ENCODE measurements around the gene PTPRN2. TPM values are rescaled to one million over a fixed set of nuclear protein-coding genes. Genes with fewer than 3 reads are reported as not detected.

Gene PTPRN2
- total and polyA plus RNA-seq, 2 of the 8 experiments (the other 6 are each of a cell fraction or from before 2014, with no cell fraction given) = 2.6 to 4.5 TPM

DNA sequence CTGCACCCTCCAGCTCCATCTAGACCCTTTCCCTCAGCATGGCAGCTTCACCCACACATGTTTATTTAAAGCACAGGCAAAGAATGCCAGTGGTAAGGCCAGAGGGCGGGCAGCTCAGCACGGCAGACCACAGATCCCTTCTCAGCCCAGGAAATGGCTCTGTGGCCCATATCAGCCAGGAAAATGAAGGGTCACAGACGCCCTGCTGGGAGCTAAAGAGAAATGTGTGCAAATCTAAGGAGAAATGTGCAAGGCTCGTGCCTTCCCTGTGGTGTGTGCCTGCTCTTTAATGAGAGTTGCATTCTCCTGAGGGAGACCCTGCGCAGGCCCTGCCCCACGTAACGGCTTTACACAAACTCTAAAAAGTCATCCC is 23.0 kb downstream of the PTPRN2 start:
- no peak overlapping the region for H2BK5ac ChIP-seq (ENCODE audit: low read depth, low read length)
- peaks cover 0 to 5% of the 10 kb centered on the region in 2 experiments; a peak in 1 of 4 replicates for H3K9me3 ChIP-seq (ENCODE audit: insufficient read depth in 2 of 2, low read depth in 1 of 2, low read length in 1 of 2)
- H3K79me2 ChIP-seq (ENCODE audit: control insufficient read depth in 1 of 2, insufficient read depth in 2 of 2, low read length in 2 of 2) = no peaks in the 10 kb centered on the region
- no peak overlapping the region for H3K27ac ChIP-seq (ENCODE audit: low read depth, low read length)
- FAIRE-seq = no peak
- H4K8ac ChIP-seq (ENCODE audit: extremely low read depth, insufficient read depth, low read length) = no peak overlapping the region
- no peak overlapping the region for H2BK120ac ChIP-seq (replicated peaks; ENCODE audit: low read depth, low read length)
- no peaks in the 10 kb centered on the region; a peak in 1 of 8 replicates for H3K36me3 ChIP-seq (ENCODE audit: control insufficient read depth in 2 of 4, insufficient read depth in 4 of 4, low read length in 3 of 4)
- no peak overlapping the region for H4K91ac ChIP-seq (replicated peaks; ENCODE audit: insufficient read length, low read length)
- no peak overlapping the region for H3K4me3 ChIP-seq (ENCODE audit: extremely low read depth in 1 of 4, insufficient read depth in 2 of 4, low read depth in 3 of 4, low read length in 4 of 4)
- peaks cover 0 to 14% (median 8%) of the 10 kb centered on the region in 4 experiments; a peak in 5 of 7 replicates for H3K4me1 ChIP-seq (replicated peaks in 1 of 4; ENCODE audit: control insufficient read depth in 3 of 4, insufficient read depth in 4 of 4, low read length in 3 of 4)
- TF ChIP-seq POLR2A (IDR thresholded peaks at IDR 0.05; ENCODE audit: control extremely low read depth in 1 of 2, low read depth in 2 of 2, low read length in 2 of 2) (no peak), BACH1 (IDR thresholded peaks at IDR 0.05; ENCODE audit: low read length) (no peak), MAFK (IDR thresholded peaks at IDR 0.05; ENCODE audit: low read depth, low read length) (no peak), RBBP5 (IDR thresholded peaks at IDR 0.05; ENCODE audit: borderline replicate concordance, low read depth, low read length) (no peak), RAD21 (IDR thresholded peaks at IDR 0.05 in 1 of 2, conservative IDR thresholded peaks at IDR 0.05 in 1 of 2; ENCODE audit: low read depth in 2 of 2, low read length in 2 of 2) (no peak), POLR2AphosphoS5 (IDR thresholded peaks at IDR 0.05; ENCODE audit: low read depth, low read length) (no peak)
- no peak overlapping the region for H3K56ac ChIP-seq (replicated peaks; ENCODE audit: insufficient read length, low read depth, low read length)
- no peak for DNase-seq (ENCODE audit: low read depth in 1 of 2, low spot score in 2 of 2)
- H2BK15ac ChIP-seq (ENCODE audit: low read length) = 0 out of 2 replicates have a peak overlapping the region, but pooled peaks have one; percentile 31
- no peak overlapping the region for H3K14ac ChIP-seq (ENCODE audit: insufficient read length)
- ChIA-PET POLR2A (ENCODE audit: partially characterized antibody) (no interaction called here), CTCF (ENCODE audit: partially characterized antibody) (interaction anchor here (1.5 to 2.0 kb wide), 3 partner anchors 8 to 39 kb away, joined by 3 to 7 read pairs (median 5); no protein-coding TSS in a partner anchor)
- H2AFZ ChIP-seq (ENCODE audit: low read length) = no peak overlapping the region
- H3K79me1 ChIP-seq (ENCODE audit: low read depth, low read length) = no peaks in the 10 kb centered on the region
- no peak overlapping the region for H3K18ac ChIP-seq (ENCODE audit: extremely low read depth, low read length)
- no peak overlapping the region for H3K4me2 ChIP-seq (ENCODE audit: insufficient read depth in 1 of 2, low read depth in 2 of 2, low read length in 2 of 2)
- no peaks in the 10 kb centered on the region for H3K23me2 ChIP-seq (ENCODE audit: low read depth, low read length)
- H3K4ac ChIP-seq (replicated peaks; ENCODE audit: insufficient read length, low read depth, low read length) = no peak overlapping the region
- 86% methylated on average over 7 of the region's 7 CpGs; no CpG with 5 or more reads in 1 of the 2 experiments for WGBS, 2 experiments (ENCODE audit: extremely low coverage in 1 of 2, insufficient coverage in 1 of 2, insufficient read length in 1 of 2, insufficient replicate concordance in 2 of 2, low coverage in 1 of 2, low lambda C conversion rate in 2 of 2, missing lambda C conversion rate in 1 of 2)
- H2AK5ac ChIP-seq (ENCODE audit: low read depth, low read length) = no peak overlapping the region
- H4K20me1 ChIP-seq (replicated peaks in 1 of 2; ENCODE audit: control insufficient read depth in 1 of 2, insufficient read depth in 2 of 2, low read length in 2 of 2) = no peaks in the 10 kb centered on the region
- no peak overlapping the region for H3K23ac ChIP-seq (ENCODE audit: insufficient read length)
- H3K9ac ChIP-seq (replicated peaks in 1 of 4; ENCODE audit: extremely low read depth in 1 of 4, low read depth in 3 of 4, low read length in 3 of 4) = no peak overlapping the region
- H2BK20ac ChIP-seq (ENCODE audit: low read length) = 0 out of 2 replicates have a peak overlapping the region, but pooled peaks have one; percentile 67
- peaks cover 3 to 12% (median 9%) of the 10 kb centered on the region in 4 experiments; a peak in 6 of 7 replicates for H3K27me3 ChIP-seq (replicated peaks in 1 of 4; ENCODE audit: control insufficient read depth in 3 of 4, extremely low read depth in 1 of 4, insufficient read depth in 3 of 4, low read length in 3 of 4)
- peak overlapping the region; percentile 75; the same call in 1 of the 2 replicates for H2BK12ac ChIP-seq (ENCODE audit: low read depth, low read length)
- H4K5ac ChIP-seq (ENCODE audit: insufficient read length, low read depth, low read length) = no peak overlapping the region

Measured in H1 (cell line).